ENCODE results near the gene PTPRK.
"Not testable (repeated sequence)": the region's sequence is repeated elsewhere in the genome, so short reads cannot be mapped to it uniquely, and the experiment has no call there.

PTPRK gene

DNA sequence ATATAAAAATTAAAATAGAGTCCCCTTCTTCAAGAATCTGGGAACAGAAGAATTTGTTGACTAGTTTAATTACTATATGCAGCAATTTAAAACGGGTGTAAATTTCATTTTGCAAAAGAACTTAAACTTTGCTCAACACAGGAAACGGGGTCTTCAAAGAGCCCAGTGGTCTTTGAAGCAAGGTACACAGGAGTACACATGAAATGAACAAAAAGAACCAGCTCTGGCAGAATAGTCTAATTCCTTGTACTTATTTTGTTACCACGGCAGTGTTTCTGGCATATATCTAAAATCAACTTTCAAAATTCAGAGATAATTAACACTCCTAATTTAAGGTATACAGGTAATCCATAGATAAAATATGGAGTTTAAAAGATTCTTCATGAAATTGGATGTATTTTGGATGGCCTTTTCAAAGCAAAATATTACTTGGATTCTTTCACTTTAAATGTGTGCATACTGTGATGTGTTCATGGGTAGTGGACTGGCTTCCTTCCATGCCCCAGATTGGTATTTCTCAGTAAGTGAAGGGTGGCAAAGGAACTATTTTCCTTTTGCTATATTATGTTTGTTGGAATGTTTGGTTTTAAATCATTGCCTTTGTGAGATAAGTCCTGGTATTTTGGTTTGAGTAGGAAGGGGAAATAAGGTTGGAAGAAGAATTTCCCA lies 522.8 kb downstream of the PTPRK start:
- no peak overlapping the region for H3K4me3 ChIP-seq (ENCODE audit: control insufficient read depth, low read depth, low read length)
- no peak for DNase-seq (ENCODE audit: low read depth)
- TF ChIP-seq, protein P1, sequence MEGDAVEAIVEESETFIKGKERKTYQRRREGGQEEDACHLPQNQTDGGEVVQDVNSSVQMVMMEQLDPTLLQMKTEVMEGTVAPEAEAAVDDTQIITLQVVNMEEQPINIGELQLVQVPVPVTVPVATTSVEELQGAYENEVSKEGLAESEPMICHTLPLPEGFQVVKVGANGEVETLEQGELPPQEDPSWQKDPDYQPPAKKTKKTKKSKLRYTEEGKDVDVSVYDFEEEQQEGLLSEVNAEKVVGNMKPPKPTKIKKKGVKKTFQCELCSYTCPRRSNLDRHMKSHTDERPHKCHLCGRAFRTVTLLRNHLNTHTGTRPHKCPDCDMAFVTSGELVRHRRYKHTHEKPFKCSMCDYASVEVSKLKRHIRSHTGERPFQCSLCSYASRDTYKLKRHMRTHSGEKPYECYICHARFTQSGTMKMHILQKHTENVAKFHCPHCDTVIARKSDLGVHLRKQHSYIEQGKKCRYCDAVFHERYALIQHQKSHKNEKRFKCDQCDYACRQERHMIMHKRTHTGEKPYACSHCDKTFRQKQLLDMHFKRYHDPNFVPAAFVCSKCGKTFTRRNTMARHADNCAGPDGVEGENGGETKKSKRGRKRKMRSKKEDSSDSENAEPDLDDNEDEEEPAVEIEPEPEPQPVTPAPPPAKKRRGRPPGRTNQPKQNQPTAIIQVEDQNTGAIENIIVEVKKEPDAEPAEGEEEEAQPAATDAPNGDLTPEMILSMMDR (IDR thresholded peaks at IDR 0.05; ENCODE audit: control insufficient read depth, insufficient read depth, low read depth, low read length, missing control alignments): no peak

DNA sequence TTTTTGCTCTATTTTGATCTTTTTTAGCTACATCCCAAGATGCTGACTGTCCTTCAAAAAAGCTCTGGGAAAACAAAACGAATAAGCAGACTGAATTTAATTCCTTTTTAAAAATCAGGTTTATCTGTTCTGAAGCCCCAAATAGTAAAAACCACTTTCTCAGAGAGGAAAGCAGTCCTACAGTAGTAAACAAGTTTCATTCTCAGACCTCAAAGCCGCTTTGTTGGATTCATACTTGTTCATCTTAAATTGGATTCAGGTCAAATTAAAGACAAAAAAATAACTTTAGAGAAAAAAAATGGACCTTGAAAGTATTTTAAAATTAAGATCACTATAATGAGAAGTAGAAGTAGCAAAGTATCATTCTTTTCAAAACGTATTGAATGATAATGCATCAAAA lies 523.5 kb downstream of the PTPRK start:
- no peak for DNase-seq (ENCODE audit: low read depth)
- TF ChIP-seq, protein P1 (IDR thresholded peaks at IDR 0.05; ENCODE audit: control insufficient read depth, insufficient read depth, low read depth, low read length, missing control alignments): no peak
- H3K4me3 ChIP-seq (ENCODE audit: control insufficient read depth, low read depth, low read length): no peak overlapping the region

DNA sequence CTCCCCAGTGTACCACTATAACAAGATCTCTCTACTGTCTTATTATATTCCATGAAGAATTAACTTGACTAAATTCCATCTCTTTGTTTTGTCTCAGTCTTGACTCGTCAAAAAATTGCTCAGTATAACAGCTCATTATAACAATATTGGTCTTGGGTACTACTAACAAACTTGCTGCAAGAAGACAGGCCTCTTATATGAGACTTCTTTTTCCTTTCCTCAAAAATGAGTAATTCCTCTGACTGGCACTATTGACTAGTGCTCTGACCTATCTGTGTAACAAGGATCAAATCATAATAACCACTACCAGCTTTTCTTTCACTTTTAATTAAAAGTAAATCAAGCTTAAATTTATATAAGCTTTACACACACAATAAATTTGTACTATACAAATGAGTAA lies 528.3 kb downstream of the PTPRK start:
- TF ChIP-seq, protein P1 (IDR thresholded peaks at IDR 0.05; ENCODE audit: control insufficient read depth, insufficient read depth, low read depth, low read length, missing control alignments): no peak
- DNase-seq (ENCODE audit: low read depth): no peak
- H3K4me3 ChIP-seq (ENCODE audit: control insufficient read depth, low read depth, low read length): no peak overlapping the region

DNA sequence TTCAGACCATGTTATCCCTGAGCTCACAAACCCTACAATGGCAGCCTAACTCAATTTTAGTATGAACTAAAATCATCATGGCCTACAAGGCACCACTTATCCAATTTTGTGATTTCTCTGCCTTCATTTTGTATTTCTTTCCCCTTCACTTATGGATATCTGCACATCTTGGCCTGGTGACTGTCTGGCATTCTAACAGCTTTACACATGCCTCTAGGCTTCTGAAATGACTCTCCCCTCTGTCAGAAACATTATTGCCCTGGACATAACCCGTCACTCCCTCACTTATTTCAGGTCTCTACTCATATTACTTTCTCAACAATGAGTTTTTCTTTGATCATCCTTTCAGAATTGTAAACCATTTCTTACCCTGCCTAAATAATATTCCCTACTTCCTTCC lies 530.3 kb downstream of the PTPRK start:
- no peak overlapping the region for H3K4me3 ChIP-seq (ENCODE audit: control insufficient read depth, low read depth, low read length)
- DNase-seq (ENCODE audit: low read depth): no peak
- TF ChIP-seq, protein P1 (IDR thresholded peaks at IDR 0.05; ENCODE audit: control insufficient read depth, insufficient read depth, low read depth, low read length, missing control alignments): no peak

DNA sequence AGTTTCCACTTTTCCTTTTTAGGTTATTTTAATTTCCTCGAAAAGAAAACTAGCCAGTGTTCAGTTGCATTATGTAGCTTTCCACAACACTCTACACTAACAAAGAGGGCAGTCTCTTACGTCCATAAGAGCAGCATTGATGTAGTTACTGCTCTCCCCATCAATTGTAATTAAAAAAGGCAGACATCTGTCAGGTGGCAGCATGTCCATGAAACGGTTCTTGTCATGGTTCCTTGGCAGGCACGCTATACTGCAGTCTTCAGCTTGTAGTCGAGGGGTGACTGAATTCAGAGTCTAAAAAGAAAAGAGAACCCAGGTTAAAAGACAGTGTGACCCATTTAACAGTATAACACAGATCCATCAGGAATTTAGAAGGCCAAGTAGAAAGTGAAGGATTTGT lies 539.4 kb downstream of the PTPRK start:
- TF ChIP-seq, protein P1 (IDR thresholded peaks at IDR 0.05; ENCODE audit: control insufficient read depth, insufficient read depth, low read depth, low read length, missing control alignments): no peak
- DNase-seq (ENCODE audit: low read depth): no peak
- H3K4me3 ChIP-seq (ENCODE audit: control insufficient read depth, low read depth, low read length): no peak overlapping the region

DNA sequence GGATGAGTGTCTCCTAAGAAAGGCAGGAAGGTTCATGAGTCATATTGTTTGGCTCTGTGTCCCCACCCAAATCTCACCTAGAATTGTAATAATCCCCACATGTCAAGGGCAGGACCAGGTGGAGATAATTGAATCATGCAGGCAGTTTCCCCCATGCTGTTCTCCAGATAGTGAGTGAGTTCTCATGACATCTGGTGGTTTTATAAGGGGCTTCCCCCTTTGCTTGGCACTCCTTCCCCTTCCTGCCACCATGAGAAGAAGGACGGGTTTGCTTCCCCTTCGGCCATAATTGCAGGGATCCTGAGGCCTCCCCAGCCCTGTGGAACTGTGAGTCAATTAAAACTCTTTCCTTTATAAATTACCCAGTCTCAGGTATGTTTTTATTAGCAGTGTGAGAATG lies 542.2 kb downstream of the PTPRK start:
- H3K4me3 ChIP-seq (ENCODE audit: control insufficient read depth, low read depth, low read length); DNase-seq (ENCODE audit: low read depth): not testable (repeated sequence)

DNA sequence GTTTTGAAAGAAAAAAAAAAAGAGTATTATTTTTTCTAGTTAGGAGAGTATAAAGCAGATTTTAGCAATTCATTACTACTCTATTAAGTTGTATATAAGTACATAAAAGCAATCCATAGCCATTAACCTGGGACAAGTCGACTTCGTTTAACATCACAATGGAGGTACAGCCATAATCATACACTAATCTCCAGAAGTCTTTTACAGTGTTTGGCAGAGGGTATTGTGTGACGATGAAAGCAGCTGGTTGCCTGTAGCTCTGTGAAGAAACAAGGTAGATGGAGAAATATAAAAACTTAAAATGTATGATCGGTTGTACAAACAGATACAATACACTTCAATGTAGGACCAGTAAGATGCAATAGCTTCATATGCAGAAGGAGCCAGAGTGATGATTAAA lies 543.6 kb downstream of the PTPRK start:
- H3K4me3 ChIP-seq (ENCODE audit: control insufficient read depth, low read depth, low read length): no peak overlapping the region
- TF ChIP-seq, protein P1 (IDR thresholded peaks at IDR 0.05; ENCODE audit: control insufficient read depth, insufficient read depth, low read depth, low read length, missing control alignments): no peak
- no peak for DNase-seq (ENCODE audit: low read depth)
